SK-N-SH treated with all-trans-retinoic acid at 6 μM for 48 hours (cell line): ENCODE data around the gene IFT52.

Experiments
- ATAC-seq: fragments of 200-7000 bp; cut with Tn5 transposase; 3 replicates; pipeline ENCODE4 v1.9.1; 2020; ENCODE audit warnings: mild to moderate bottlenecking, moderate library complexity
- ARNTL ChIP-seq: fragments of 450-650 bp; formaldehyde crosslinking; IDR thresholded peaks from 2 replicates; pipeline ENCODE4 v1.5.0; 2020; ENCODE audit warnings: low read depth, mild to moderate bottlenecking, moderate library complexity, borderline replicate concordance
- BACH2 ChIP-seq: fragments of 250-450 bp; sonication (Bioruptor Pico); IDR thresholded peaks from 2 replicates; pipeline ENCODE4 v1.9.0; 2021; ENCODE audit warnings: mild to moderate bottlenecking, borderline replicate concordance
- CREB5 ChIP-seq: fragments of 250-450 bp; sonication (Bioruptor Pico); IDR thresholded peaks from 2 replicates; pipeline ENCODE4 v1.5.1; 2020; ENCODE audit warnings: low read depth, mild to moderate bottlenecking, moderate library complexity
- CSDC2 ChIP-seq: fragments of 250-450 bp; sonication (Bioruptor Pico); IDR thresholded peaks from 2 replicates; pipeline ENCODE4 v1.5.0; 2020; ENCODE audit warnings: mild to moderate bottlenecking, moderate library complexity
- CSRNP3 ChIP-seq: fragments of 250-450 bp; sonication (Bioruptor Pico); IDR thresholded peaks from 2 replicates; pipeline ENCODE4 v1.5.1; 2021; ENCODE audit warnings: mild to moderate bottlenecking, moderate library complexity
- ESRRG ChIP-seq: fragments of 250-450 bp; sonication (Bioruptor Pico); IDR thresholded peaks from 2 replicates; pipeline ENCODE4 v1.6.1; 2021; ENCODE audit warnings: mild to moderate bottlenecking
- GLIS3 ChIP-seq: fragments of 250-450 bp; sonication (Bioruptor Pico); IDR thresholded peaks from 2 replicates; pipeline ENCODE4 v1.5.0; 2020; ENCODE audit warnings: mild to moderate bottlenecking, moderate library complexity
- ISL1 ChIP-seq: fragments of 250-450 bp; sonication (Bioruptor Pico); IDR thresholded peaks from 2 replicates; pipeline ENCODE4 v2.1.2; 2022; ENCODE audit warnings: mild to moderate bottlenecking, moderate library complexity
- PATZ1 ChIP-seq: fragments of 250-450 bp; sonication (Bioruptor Pico); IDR thresholded peaks from 2 replicates; pipeline ENCODE4 v1.8.0; 2020; ENCODE audit warnings: mild to moderate bottlenecking, moderate library complexity, borderline replicate concordance
- PPARA ChIP-seq: fragments of 250-450 bp; sonication (Bioruptor Pico); IDR thresholded peaks from 2 replicates; pipeline ENCODE4 v1.5.0; 2020; ENCODE audit warnings: mild to moderate bottlenecking, borderline replicate concordance
- RARB ChIP-seq: fragments of 250-450 bp; sonication (Bioruptor Pico); IDR thresholded peaks from 2 replicates; pipeline ENCODE4 v1.8.0; 2021; ENCODE audit warnings: mild to moderate bottlenecking, moderate library complexity
- SNAI2 ChIP-seq: fragments of 250-450 bp; sonication (Bioruptor Pico); IDR thresholded peaks from 2 replicates; pipeline ENCODE4 v1.5.0; 2020; ENCODE audit warnings: mild to moderate bottlenecking, moderate library complexity
- TCF4 ChIP-seq: fragments of 250-450 bp; sonication (Bioruptor Pico); IDR thresholded peaks from 2 replicates; pipeline ENCODE4 v1.8.0; 2021; ENCODE audit warnings: mild to moderate bottlenecking, moderate library complexity, borderline replicate concordance
- TOX ChIP-seq: fragments of 250-450 bp; sonication (Bioruptor Pico); IDR thresholded peaks from 2 replicates; pipeline ENCODE4 v1.8.0; 2021; ENCODE audit warnings: mild to moderate bottlenecking, moderate library complexity, borderline replicate concordance
- TSHZ2 ChIP-seq: fragments of 250-450 bp; sonication (Bioruptor Pico); IDR thresholded peaks from 2 replicates; pipeline ENCODE4 v1.5.0; 2020; ENCODE audit warnings: mild to moderate bottlenecking, moderate library complexity
- ZC3H10 ChIP-seq: fragments of 250-450 bp; sonication (Bioruptor Pico); IDR thresholded peaks from 2 replicates; pipeline ENCODE4 v1.5.1; 2021; ENCODE audit warnings: mild to moderate bottlenecking, moderate library complexity
- ZFP3 ChIP-seq: fragments of 250-450 bp; sonication (Bioruptor Pico); IDR thresholded peaks from 2 replicates; pipeline ENCODE4 v1.5.0; 2020; ENCODE audit warnings: mild to moderate bottlenecking, moderate library complexity
- ZFP30 ChIP-seq: fragments of 450-650 bp; formaldehyde crosslinking; IDR thresholded peaks from 2 replicates; pipeline ENCODE4 v1.5.0; 2022; ENCODE audit warnings: mild to moderate bottlenecking, moderate library complexity
- ZNF565 ChIP-seq: fragments of 450-650 bp; formaldehyde crosslinking; conservative IDR thresholded peaks from 2 replicates; pipeline ENCODE4 v1.5.0; 2020; ENCODE audit warnings: low read depth, mild to moderate bottlenecking, moderate library complexity
- ZNF70 ChIP-seq: fragments of 450-650 bp; formaldehyde crosslinking; IDR thresholded peaks from 2 replicates; pipeline ENCODE4 v1.5.0; 2020; ENCODE audit warnings: mild to moderate bottlenecking, moderate library complexity
- ZNF8 ChIP-seq: fragments of 450-650 bp; formaldehyde crosslinking; IDR thresholded peaks from 2 replicates; pipeline ENCODE4 v1.5.0; 2020; ENCODE audit warnings: mild to moderate bottlenecking, moderate library complexity

IFT52 gene

GRCh38 chr20:43590392-43591303 is at the start of gene IFT52:
TSS of gene IFT52 (plus strand) at chr20:43590937. CDS start at chr20:43594699, 3,762 bp downstream.
- TF ChIP-seq PATZ1 (CRISPR knock-in tag) (peak; percentile 99), ARNTL (CRISPR knock-in tag) (no peak), ZC3H10 (CRISPR knock-in tag) (no peak)
- ATAC-seq: peak; percentile 99

GRCh38 chr20:43541214-43541613 is 49.5 kb upstream of the IFT52 start:
- no peak for TF ChIP-seq TSHZ2
- TF ChIP-seq ZNF8 (CRISPR knock-in tag): no peak
- peak; percentile 60 for TF ChIP-seq ISL1 (CRISPR knock-in tag)
- ATAC-seq: peak; percentile 66

GRCh38 chr20:43542161-43542560 is 48.6 kb upstream of the IFT52 start:
- no peak for ATAC-seq
- TF ChIP-seq TSHZ2 (no peak), ZNF70 (CRISPR knock-in tag) (no peak), ZNF565 (CRISPR knock-in tag) (no peak), ARNTL (CRISPR knock-in tag) (no peak), TCF4 (CRISPR knock-in tag) (no peak), GLIS3 (CRISPR knock-in tag) (no peak), RARB (CRISPR knock-in tag) (no peak), SNAI2 (CRISPR knock-in tag) (no peak), ZC3H10 (CRISPR knock-in tag) (no peak), ESRRG (CRISPR knock-in tag) (no peak), ZNF8 (CRISPR knock-in tag) (no peak)

GRCh38 chr20:43542674-43543073 is 48.1 kb upstream of the IFT52 start:
- TF ChIP-seq ZFP30 (CRISPR knock-in tag) (no peak), PPARA (CRISPR knock-in tag) (no peak), ZNF565 (CRISPR knock-in tag) (no peak), GLIS3 (CRISPR knock-in tag) (no peak), ARNTL (CRISPR knock-in tag) (no peak), TCF4 (CRISPR knock-in tag) (no peak), CSDC2 (CRISPR knock-in tag) (no peak), CREB5 (no peak), PATZ1 (CRISPR knock-in tag) (no peak), BACH2 (no peak), SNAI2 (CRISPR knock-in tag) (no peak), CSRNP3 (CRISPR knock-in tag) (no peak), RARB (CRISPR knock-in tag) (no peak), ESRRG (CRISPR knock-in tag) (no peak), TOX (no peak), ZFP3 (no peak), ZC3H10 (CRISPR knock-in tag) (no peak), ISL1 (CRISPR knock-in tag) (no peak)
- ATAC-seq: no peak
